Right lobe of liver (tissue), 4 donors: ENCODE data around the gene FERMT1.

ENCODE experiments used
- POLR2A ChIP-seq: fragments of 450-650 bp; IDR thresholded peaks from one replicate; pipeline ENCODE4 v1.6.1; 2017; ENCODE audit warnings: antibody characterized with exemption, mild to moderate bottlenecking
- TF ChIP-seq, protein P1 (sequence below), 4 donors: fragments of 200-600 bp in 3 of 4; fragments of 450-650 bp in 1 of 4; IDR thresholded peaks; one replicate each; pipeline versions ENCODE4 v1.5.1 to v1.8.0; 2016 to 2022; ENCODE audit warnings: antibody characterized with exemption in 4 of 4, mild to moderate bottlenecking in 2 of 4
- donor health status: DM: no; HTN: no; CAD: no.
- donor health status: DM: no; HTN: no; CAD: no.
- donor health status: DM: no; HTN: yes; CAD: no.

GRCh38 chr20:6030453-6031080, 92.3 kb downstream of the FERMT1 start:
- TF ChIP-seq, protein P1, sequence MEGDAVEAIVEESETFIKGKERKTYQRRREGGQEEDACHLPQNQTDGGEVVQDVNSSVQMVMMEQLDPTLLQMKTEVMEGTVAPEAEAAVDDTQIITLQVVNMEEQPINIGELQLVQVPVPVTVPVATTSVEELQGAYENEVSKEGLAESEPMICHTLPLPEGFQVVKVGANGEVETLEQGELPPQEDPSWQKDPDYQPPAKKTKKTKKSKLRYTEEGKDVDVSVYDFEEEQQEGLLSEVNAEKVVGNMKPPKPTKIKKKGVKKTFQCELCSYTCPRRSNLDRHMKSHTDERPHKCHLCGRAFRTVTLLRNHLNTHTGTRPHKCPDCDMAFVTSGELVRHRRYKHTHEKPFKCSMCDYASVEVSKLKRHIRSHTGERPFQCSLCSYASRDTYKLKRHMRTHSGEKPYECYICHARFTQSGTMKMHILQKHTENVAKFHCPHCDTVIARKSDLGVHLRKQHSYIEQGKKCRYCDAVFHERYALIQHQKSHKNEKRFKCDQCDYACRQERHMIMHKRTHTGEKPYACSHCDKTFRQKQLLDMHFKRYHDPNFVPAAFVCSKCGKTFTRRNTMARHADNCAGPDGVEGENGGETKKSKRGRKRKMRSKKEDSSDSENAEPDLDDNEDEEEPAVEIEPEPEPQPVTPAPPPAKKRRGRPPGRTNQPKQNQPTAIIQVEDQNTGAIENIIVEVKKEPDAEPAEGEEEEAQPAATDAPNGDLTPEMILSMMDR (IDR thresholded peaks at IDR 0.05) = no peak
- TF ChIP-seq POLR2A = no peak
